ENCODE results near the gene CAPN9. TPM values are rescaled to one million over a fixed set of nuclear protein-coding genes. Genes with fewer than 3 reads are reported as not detected.
A peak's percentile ranks its signal among the peaks of the same experiment; 100 is the strongest.
"Not testable (repeated sequence)": the region's sequence is repeated elsewhere in the genome, so short reads cannot be mapped to it uniquely, and the experiment has no call there.

The CAPN9 gene
- total RNA-seq, 2 experiments from 2014 or later: not detected

DNA sequence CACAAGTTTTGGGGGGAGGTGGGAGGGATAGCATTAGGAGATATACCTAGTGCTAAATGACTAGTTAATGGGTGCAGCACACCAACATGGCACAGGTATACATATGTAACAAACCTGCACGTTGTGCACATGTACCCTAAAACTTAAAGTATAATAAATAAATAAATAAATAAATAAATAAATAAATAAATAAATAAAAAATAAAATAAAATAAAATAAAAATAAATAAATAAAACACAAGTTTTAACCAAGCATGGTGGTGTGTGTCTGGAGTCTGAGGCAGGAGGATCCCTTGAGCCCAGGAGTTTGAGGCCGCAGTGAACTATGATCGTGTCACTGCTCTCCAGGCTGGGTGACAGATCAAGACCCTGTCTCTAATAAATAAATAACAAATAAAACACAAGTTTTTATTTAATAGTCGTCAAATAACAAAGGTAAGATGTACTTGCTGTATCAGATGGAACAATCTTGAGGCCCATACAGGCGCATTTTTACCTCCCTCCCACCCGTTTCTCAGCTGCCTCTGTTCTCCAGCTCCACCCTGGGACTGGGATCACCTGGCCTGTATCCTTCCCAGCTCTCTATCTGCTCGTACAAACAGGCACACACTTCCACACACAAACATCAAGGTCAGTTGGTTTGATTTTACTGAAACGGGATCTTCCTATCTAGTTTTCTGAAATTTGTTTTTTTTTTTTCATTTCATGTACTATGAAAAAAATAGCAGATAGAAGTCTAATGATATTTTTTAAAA is 20.8 kb downstream of the CAPN9 start:
- H3K36me3 Mint-ChIP-seq (ENCODE audit: low read depth); ATAC-seq; POLR2A ChIA-PET; H3K27ac Mint-ChIP-seq; DNase-seq; H3K9me3 Mint-ChIP-seq (ENCODE audit: low read depth); CTCF ChIA-PET; H3K4me1 Mint-ChIP-seq; intact Hi-C loops (cut with DNase I, micrococcal nuclease); H3K4me3 Mint-ChIP-seq; H3K27me3 Mint-ChIP-seq: not testable (repeated sequence)

DNA sequence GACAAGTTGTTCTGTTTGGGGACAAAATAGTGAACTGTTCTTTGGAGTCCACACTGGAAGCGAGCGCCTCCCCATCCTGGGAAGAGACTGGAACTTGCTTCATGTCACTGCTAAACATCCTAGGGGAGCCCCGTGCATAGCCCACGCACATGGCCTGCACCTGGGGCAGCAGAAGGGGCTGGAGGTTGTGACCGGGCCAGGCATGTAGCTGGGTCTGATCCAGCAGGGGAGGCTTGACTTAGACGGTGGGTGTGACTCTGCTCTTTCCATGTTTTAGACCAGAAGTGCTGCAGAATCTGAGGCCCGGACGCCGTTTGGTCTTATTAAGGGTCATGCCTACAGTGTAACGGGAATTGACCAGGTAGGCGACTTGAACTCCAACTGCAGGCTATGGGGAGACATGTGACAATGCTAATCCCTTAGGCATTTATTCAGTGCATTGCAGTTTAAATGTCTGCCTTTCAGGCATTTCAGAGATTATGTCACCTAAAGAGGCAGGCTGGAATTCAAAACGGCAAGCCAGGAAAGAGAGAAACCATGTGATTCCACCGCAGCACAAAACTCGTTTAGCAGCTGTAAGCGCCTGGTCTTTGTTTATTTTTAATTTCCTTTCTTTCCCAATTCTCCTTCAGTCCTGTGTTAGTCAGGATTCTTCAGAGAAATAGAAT is 21.8 kb downstream of the CAPN9 start:
- CTCF ChIA-PET: no interaction called here
- H3K9me3 Mint-ChIP-seq (ENCODE audit: low read depth): no peaks in the 10 kb centered on the region

DNA sequence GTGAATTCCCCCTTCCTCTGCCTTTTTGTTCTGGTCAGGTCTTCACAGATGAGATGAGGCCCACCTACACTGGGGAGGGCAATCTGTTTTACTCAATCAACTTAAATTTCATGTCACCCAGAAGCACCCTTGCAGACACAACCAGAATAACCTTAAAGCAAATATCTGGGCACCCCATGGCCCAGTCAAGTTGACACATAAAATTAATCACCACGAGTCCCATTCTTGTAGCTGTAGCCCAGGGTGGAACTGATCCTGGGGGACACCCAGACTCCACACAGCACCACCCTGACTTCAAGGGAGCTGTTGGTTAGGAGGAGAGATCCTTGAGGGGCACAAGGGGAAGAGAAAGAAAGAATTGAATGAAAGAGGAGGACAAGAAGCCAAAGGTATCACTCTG is 23.1 kb downstream of the CAPN9 start:
- CTCF ChIA-PET: no interaction called here
- Mint-ChIP-seq H3K36me3 (ENCODE audit: low read depth) (no peaks in the 10 kb centered on the region), H3K4me3 (no peak overlapping the region), H3K27me3 (peaks cover 5% of the 10 kb centered on the region), H3K27ac (no peak overlapping the region), H3K4me1 (no peaks in the 10 kb centered on the region), H3K9me3 (ENCODE audit: low read depth) (no peaks in the 10 kb centered on the region)
- ATAC-seq (no peak), DNase-seq (no peak)
- POLR2A ChIA-PET: no interaction called here
- intact Hi-C loops (cut with DNase I, micrococcal nuclease): no loop called here

More for the DNA sequence above, 21.8 kb downstream of the CAPN9 start:
- no peak for ATAC-seq
- Mint-ChIP-seq H3K36me3 (ENCODE audit: low read depth) (no peaks in the 10 kb centered on the region), H3K4me3 (no peak overlapping the region), H3K27me3 (peaks cover 5% of the 10 kb centered on the region), H3K4me1 (no peaks in the 10 kb centered on the region), H3K27ac (no peak overlapping the region)
- no peak for DNase-seq
- POLR2A ChIA-PET: no interaction called here
- intact Hi-C loops (cut with DNase I, micrococcal nuclease): no loop called here

GRCh38 chr1:230771773-230772354 is 24.7 kb downstream of the CAPN9 start:
- no peaks in the 10 kb centered on the region for H3K36me3 Mint-ChIP-seq (ENCODE audit: low read depth)
- ATAC-seq: no peak
- H3K27me3 Mint-ChIP-seq: peaks cover 11% of the 10 kb centered on the region
- intact Hi-C loops (cut with DNase I, micrococcal nuclease): no loop called here
- H3K9me3 Mint-ChIP-seq (ENCODE audit: low read depth): no peaks in the 10 kb centered on the region
- H3K4me3 Mint-ChIP-seq: no peak overlapping the region
- ChIA-PET POLR2A (no interaction called here), CTCF (interaction anchor here (0.8 kb wide), 1 partner anchor 67 kb away, joined by 3 read pairs; no protein-coding TSS in a partner anchor)
- no peaks in the 10 kb centered on the region for H3K4me1 Mint-ChIP-seq
- DNase-seq: no peak
- no peak overlapping the region for H3K27ac Mint-ChIP-seq

DNA sequence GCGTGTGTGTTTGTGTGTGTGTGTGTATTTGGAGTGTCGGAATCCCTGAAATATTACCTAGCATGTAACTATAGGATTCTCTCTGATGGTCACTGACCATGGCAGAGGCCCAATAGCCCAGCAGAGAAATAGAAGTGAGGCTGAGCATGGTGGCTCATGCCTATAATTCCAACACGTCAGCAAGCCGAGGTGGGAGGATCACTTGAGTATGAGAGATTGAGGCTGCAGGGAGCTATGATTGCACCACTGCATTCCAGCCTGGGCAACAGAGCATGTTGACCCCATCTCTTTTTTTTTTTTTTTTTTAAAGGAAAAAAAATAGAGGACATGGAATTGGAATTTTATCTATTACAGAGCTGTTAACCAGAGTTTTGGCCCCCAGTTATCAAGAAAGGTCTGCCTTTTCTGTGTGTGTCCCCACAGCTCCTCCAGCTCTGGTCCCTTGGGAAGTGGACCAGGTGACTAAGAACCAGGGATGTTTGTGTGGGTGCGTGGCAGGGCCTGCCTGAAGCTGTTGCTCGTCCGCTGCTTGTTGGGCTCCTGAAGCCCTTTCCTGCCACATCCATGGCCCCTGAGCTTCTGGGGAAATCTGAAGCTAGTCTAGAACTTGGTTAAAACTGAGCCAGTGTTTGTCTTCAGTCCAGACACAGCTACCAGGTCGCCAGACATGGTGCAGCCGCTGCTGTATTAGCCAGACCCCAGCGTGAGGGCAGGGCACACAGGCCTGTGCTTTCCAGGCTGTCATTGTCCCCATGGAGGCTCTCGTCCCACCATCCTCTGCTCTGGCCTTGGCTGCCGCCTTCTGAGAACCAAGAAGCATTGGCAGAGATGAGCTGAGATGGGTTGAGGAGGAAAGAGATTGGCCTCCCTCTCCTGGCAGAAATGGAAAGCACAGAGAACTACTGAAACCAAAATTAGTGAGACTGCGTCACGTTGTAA is 25.5 kb downstream of the CAPN9 start:
- Mint-ChIP-seq H3K27me3 (peaks cover 11% of the 10 kb centered on the region), H3K27ac (no peak overlapping the region), H3K4me1 (no peaks in the 10 kb centered on the region), H3K36me3 (ENCODE audit: low read depth) (no peaks in the 10 kb centered on the region), H3K9me3 (ENCODE audit: low read depth) (no peaks in the 10 kb centered on the region), H3K4me3 (no peak overlapping the region)
- ATAC-seq: no peak
- ChIA-PET POLR2A (no interaction called here), CTCF (interaction anchor here (0.8 kb wide), 1 partner anchor 68 kb away, joined by 3 read pairs; no protein-coding TSS in a partner anchor)
- intact Hi-C loops (cut with DNase I, micrococcal nuclease): no loop called here
- DNase-seq: no peak

DNA sequence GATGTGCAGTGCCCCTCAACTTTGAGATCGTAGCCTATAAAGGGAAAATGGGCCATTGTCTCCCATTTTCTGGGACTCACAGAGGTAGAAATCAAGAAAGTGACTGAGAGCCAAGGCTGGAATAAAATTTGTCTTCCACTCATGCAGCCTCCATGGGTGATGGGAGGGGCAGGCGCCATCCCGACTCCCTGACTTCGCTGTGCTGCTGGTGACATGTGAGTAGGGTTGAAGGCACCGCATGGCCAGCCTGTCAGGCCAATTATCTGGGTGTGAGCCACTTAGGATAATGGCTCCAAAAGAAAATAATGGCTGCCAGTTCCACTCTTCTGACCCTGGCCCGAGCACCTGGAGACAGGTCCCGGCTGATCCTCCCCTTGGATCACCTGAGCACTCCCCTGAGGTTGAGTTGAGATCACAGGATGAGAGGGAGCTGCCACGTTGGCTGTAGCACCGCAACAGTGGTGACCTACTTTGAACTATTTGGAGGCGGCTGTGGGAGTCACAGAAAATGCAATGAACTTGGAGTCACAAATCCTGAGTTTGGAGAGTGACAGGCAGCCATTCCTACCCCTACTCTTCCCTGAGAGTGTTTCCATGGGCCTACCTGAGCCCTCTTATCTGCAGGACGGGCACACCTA is 26.3 kb downstream of the CAPN9 start:
- intact Hi-C loops (cut with DNase I, micrococcal nuclease): no loop called here
- Mint-ChIP-seq H3K4me3 (no peak overlapping the region), H3K27me3 (peaks cover 11% of the 10 kb centered on the region), H3K36me3 (ENCODE audit: low read depth) (no peaks in the 10 kb centered on the region), H3K9me3 (ENCODE audit: low read depth) (no peaks in the 10 kb centered on the region), H3K4me1 (no peaks in the 10 kb centered on the region), H3K27ac (no peak overlapping the region)
- DNase-seq (no peak), ATAC-seq (no peak)
- CTCF ChIA-PET: no interaction called here
- POLR2A ChIA-PET: no interaction called here

DNA sequence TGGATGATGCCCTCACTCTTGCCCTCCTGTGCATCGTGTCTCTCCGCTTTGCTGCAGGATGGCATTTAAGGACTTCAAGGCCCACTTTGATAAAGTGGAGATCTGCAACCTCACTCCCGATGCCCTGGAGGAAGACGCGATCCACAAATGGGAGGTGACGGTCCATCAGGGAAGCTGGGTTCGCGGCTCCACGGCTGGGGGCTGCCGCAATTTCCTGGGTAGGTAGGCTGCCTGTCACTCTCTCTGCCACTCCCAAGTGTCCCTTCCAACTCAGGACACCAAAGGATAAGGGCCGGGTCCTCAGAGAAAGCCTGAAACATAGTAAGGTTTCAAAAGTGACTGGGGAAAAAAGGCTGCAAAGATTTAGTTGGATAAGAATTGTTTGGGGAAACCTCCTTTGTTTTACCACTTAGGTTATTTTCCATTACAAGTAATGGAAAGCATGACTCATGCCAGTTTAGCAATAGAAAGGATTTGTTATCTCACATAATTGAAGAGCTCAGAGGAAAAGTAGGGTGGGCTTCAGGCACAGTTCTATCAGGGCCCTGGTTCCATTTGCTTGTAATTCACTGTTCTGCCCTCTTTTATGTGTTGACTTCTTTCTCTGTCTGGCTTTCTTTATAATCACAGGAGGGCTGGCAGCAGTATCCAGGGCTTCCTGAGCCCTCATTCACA is 31.9 kb downstream of the CAPN9 start:
- H3K27ac Mint-ChIP-seq: no peak overlapping the region
- H3K27me3 Mint-ChIP-seq: peaks cover 14% of the 10 kb centered on the region
- intact Hi-C loops (cut with DNase I, micrococcal nuclease): no loop called here
- H3K9me3 Mint-ChIP-seq (ENCODE audit: low read depth): no peaks in the 10 kb centered on the region
- CTCF ChIA-PET: no interaction called here
- H3K36me3 Mint-ChIP-seq (ENCODE audit: low read depth): no peaks in the 10 kb centered on the region
- no peak for ATAC-seq
- H3K4me3 Mint-ChIP-seq: no peak overlapping the region
- no peak for DNase-seq
- H3K4me1 Mint-ChIP-seq: no peaks in the 10 kb centered on the region
- POLR2A ChIA-PET: interaction anchor here (0.6 kb wide), 1 partner anchor 286 kb away, joined by 3 read pairs; no protein-coding TSS in a partner anchor

DNA sequence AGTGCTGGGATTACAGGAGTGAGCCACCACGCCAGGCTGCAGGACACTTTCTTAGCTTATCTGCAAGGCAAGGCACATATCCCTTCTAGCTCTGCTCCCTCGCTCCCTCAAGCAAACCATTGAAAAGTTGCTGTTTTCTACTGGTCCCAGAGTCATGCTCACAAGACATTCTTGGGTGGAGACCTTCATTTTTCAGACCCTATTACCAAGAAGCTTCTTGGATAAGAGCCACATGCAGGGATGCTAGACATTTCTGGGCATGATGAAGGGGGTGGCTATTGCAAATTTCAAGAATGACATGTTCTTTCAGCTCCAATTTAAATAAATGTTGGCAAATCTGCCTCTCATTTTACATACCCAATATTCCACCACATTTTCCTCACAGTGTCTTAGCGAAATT is 33.9 kb downstream of the CAPN9 start:
- Mint-ChIP-seq H3K4me1 (no peaks in the 10 kb centered on the region), H3K36me3 (ENCODE audit: low read depth) (no peaks in the 10 kb centered on the region), H3K4me3 (no peak overlapping the region), H3K9me3 (ENCODE audit: low read depth) (no peaks in the 10 kb centered on the region), H3K27ac (no peak overlapping the region), H3K27me3 (peaks cover 14% of the 10 kb centered on the region)
- no peak for DNase-seq
- no peak for ATAC-seq
- ChIA-PET CTCF (no interaction called here), POLR2A (no interaction called here)
- intact Hi-C loops (cut with DNase I, micrococcal nuclease): no loop called here

DNA sequence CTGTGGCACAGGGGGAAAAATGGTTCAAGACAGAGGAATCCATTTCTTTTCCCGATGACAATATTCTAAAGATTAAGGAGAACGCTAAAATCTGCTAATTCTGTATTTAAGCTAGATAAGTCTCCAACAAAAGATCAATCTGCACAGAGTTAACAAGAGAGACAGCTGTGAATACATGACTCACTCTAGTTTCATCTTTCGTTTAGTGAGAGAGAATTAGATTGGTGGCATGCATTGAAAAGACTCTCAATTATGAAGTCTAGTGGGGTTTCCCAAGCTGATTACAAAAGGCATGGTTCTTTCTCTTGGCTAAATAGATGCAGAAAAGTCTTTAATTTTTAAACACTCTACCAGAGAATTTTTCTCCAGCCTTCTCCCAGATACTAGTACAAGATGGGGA is 34.4 kb downstream of the CAPN9 start:
- ChIA-PET CTCF (no interaction called here), POLR2A (no interaction called here)
- no peak overlapping the region for H3K27ac Mint-ChIP-seq
- no peak overlapping the region for H3K4me3 Mint-ChIP-seq
- peaks cover 9% of the 10 kb centered on the region for H3K27me3 Mint-ChIP-seq
- DNase-seq (no peak), ATAC-seq (peak; percentile 88)
- intact Hi-C loops (cut with DNase I, micrococcal nuclease): no loop called here
- H3K36me3 Mint-ChIP-seq (ENCODE audit: low read depth): no peaks in the 10 kb centered on the region
- H3K4me1 Mint-ChIP-seq: no peaks in the 10 kb centered on the region
- H3K9me3 Mint-ChIP-seq (ENCODE audit: low read depth): no peaks in the 10 kb centered on the region

DNA sequence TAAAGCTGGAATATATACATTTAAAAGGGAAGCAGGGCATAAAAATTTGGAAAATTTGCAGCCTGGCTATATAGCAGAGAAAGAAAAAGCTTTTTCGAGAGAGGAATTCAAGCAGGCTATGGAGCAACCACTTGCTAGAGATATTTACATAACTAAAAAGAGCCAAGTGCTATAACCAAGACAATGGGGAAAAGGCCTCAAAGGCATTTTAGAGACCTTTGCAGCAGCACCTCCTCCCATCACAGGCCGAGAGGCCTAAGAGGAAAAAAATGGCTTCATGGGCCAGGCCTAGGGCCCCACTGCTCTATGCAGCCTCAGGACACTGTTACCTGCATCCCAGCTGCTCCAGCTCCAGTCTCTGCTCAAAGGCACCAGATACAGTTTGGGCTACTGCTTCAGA is 37.0 kb downstream of the CAPN9 start:
- no peak for ATAC-seq
- POLR2A ChIA-PET: no interaction called here
- Mint-ChIP-seq H3K27me3 (peaks cover 12% of the 10 kb centered on the region), H3K9me3 (ENCODE audit: low read depth) (no peaks in the 10 kb centered on the region), H3K4me3 (no peak overlapping the region), H3K36me3 (ENCODE audit: low read depth) (no peaks in the 10 kb centered on the region), H3K4me1 (no peaks in the 10 kb centered on the region), H3K27ac (no peak overlapping the region)
- no peak for DNase-seq
- CTCF ChIA-PET: no interaction called here
- intact Hi-C loops (cut with DNase I, micrococcal nuclease): no loop called here

All from activated CD4-positive, alpha-beta T cell treated with anti-CD3 and anti-CD28 coated beads for 36 hours (primary cell).